C4-2B (cell line): ENCODE data around the gene KLHL17.

Experiments
- ZFX ChIP-seq: fragments of 450-650 bp; IDR thresholded peaks from 2 replicates; pipeline ENCODE4 v1.6.1; 2017
- TF ChIP-seq, protein P1 (sequence below): fragments of 450-650 bp; conservative IDR thresholded peaks from 2 replicates; pipeline ENCODE4 v1.5.1; 2017; ENCODE audit warnings: mild to moderate bottlenecking

DNA sequence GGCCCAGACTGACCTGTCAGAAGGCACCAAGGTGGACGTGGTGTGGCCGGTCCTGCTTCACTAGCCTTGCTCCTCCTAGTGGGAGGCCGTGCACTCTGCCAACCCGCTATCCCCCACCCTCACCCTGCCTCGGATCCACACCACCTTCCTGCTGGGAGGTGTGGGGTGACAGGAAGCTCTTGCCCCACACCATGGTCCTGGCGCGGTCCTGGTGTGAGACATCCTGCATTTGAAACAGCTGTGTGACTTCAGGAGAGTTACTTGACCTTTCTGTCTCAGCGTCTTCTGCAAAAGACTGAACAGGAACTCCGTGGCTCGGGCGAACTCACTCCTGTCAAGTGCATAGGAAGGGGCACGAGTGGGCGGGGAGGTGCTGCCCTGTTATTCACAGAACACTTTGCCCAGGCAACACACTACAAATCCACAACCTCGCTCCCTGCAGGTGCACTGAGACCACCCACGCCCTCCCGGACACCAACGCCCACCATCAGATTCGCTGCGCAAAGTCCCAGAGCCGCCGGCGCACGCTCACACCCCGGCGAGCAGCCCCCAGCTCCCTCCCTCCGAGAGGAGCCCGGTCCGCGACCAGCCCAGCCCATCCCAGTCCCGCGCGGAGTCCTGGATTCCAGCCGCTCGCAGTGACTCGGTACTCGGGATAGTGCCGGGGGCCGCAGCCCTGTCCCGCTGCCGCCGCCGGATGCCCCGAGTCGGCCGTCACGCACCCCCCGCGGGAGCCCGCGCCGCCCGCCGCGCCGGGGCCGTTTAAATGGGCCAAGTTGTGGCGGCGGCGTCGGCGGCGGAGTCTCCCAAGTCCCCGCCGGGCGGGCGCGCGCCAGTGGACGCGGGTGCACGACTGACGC is 37.0 kb upstream of the KLHL17 start, which contains the start of gene SAMD11:
- TF ChIP-seq, protein P1, sequence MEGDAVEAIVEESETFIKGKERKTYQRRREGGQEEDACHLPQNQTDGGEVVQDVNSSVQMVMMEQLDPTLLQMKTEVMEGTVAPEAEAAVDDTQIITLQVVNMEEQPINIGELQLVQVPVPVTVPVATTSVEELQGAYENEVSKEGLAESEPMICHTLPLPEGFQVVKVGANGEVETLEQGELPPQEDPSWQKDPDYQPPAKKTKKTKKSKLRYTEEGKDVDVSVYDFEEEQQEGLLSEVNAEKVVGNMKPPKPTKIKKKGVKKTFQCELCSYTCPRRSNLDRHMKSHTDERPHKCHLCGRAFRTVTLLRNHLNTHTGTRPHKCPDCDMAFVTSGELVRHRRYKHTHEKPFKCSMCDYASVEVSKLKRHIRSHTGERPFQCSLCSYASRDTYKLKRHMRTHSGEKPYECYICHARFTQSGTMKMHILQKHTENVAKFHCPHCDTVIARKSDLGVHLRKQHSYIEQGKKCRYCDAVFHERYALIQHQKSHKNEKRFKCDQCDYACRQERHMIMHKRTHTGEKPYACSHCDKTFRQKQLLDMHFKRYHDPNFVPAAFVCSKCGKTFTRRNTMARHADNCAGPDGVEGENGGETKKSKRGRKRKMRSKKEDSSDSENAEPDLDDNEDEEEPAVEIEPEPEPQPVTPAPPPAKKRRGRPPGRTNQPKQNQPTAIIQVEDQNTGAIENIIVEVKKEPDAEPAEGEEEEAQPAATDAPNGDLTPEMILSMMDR = no peak; the same call in 1 of the 2 replicates
- no peak for TF ChIP-seq ZFX
